ENCODE data around the gene DNAH9.

The DNAH9 gene

GRCh38 chr17:11999696-12000095 lies 401.4 kb downstream of the DNAH9 start:
- H3K4me1 ChIP-seq (ENCODE audit: control insufficient read depth, low read depth, low read length), result peaks cover 2% of the 10 kb centered on the region
- H3K18ac ChIP-seq (ENCODE audit: low read length), result no peak overlapping the region
- no peak overlapping the region for H3K9ac ChIP-seq (ENCODE audit: low read length)
- no peak overlapping the region for H2BK15ac ChIP-seq (replicated peaks; ENCODE audit: low read depth)
- no peak overlapping the region for H2BK5ac ChIP-seq (ENCODE audit: low read length)
- no CpG with 5 or more reads among the region's 5 CpGs for WGBS (ENCODE audit: extremely low coverage, insufficient coverage, low lambda C conversion rate)
- no peak overlapping the region for H3K4ac ChIP-seq (ENCODE audit: low read depth, low read length)
- H3K56ac ChIP-seq (ENCODE audit: low read length), result no peak overlapping the region
- DNase-seq, result no peak
- no peak overlapping the region for H3K4me3 ChIP-seq (ENCODE audit: low read length)
- H4K5ac ChIP-seq (ENCODE audit: low read length), result no peak overlapping the region
- H3K79me1 ChIP-seq (ENCODE audit: low read length), result no peaks in the 10 kb centered on the region
- no peak overlapping the region for H3K23ac ChIP-seq (ENCODE audit: low read length)
- no peaks in the 10 kb centered on the region for H3K79me2 ChIP-seq (ENCODE audit: control insufficient read depth, insufficient read depth, low read length)
- no peaks in the 10 kb centered on the region for H3K36me3 ChIP-seq (ENCODE audit: control insufficient read depth, insufficient read depth, low read length)
- H4K8ac ChIP-seq (ENCODE audit: low read depth, low read length), result no peak overlapping the region
- no peak overlapping the region for H2BK120ac ChIP-seq (ENCODE audit: low read depth, low read length)
- no peak overlapping the region for H3K4me2 ChIP-seq (ENCODE audit: low read length)
- no peak overlapping the region for H2AK5ac ChIP-seq (ENCODE audit: low read length)
- no peaks in the 10 kb centered on the region for H3K27me3 ChIP-seq (ENCODE audit: insufficient read depth, low read length, poor library complexity)
- no peak overlapping the region for H3K27ac ChIP-seq (ENCODE audit: low read depth, low read length)

GRCh38 chr17:12007466-12007865 lies 409.2 kb downstream of the DNAH9 start:
- Histone ChIP-seq H3K4me3 (ENCODE audit: low read length) (no peak overlapping the region), H3K79me2 (ENCODE audit: control insufficient read depth, insufficient read depth, low read length) (no peaks in the 10 kb centered on the region), H3K23ac (ENCODE audit: low read length) (no peak overlapping the region), H2BK15ac (replicated peaks; ENCODE audit: low read depth) (no peak overlapping the region), H4K5ac (ENCODE audit: low read length) (no peak overlapping the region), H3K79me1 (ENCODE audit: low read length) (no peaks in the 10 kb centered on the region), H3K4me2 (ENCODE audit: low read length) (no peak overlapping the region), H3K56ac (ENCODE audit: low read length) (no peak overlapping the region), H3K27me3 (ENCODE audit: insufficient read depth, low read length, poor library complexity) (no peaks in the 10 kb centered on the region), H4K8ac (ENCODE audit: low read depth, low read length) (no peak overlapping the region), H2BK120ac (ENCODE audit: low read depth, low read length) (no peak overlapping the region), H3K4ac (ENCODE audit: low read depth, low read length) (no peak overlapping the region), H3K4me1 (ENCODE audit: control insufficient read depth, low read depth, low read length) (no peaks in the 10 kb centered on the region), H3K36me3 (ENCODE audit: control insufficient read depth, insufficient read depth, low read length) (no peaks in the 10 kb centered on the region), H3K18ac (ENCODE audit: low read length) (no peak overlapping the region), H3K27ac (ENCODE audit: low read depth, low read length) (no peak overlapping the region), H2AK5ac (ENCODE audit: low read length) (no peak overlapping the region), H3K9ac (ENCODE audit: low read length) (no peak overlapping the region), H2BK5ac (ENCODE audit: low read length) (no peak overlapping the region)
- WGBS (ENCODE audit: extremely low coverage, insufficient coverage, low lambda C conversion rate), result no CpG with 5 or more reads among the region's 5 CpGs
- DNase-seq, result no peak

Data from mesendoderm (in vitro differentiated cells).